GM10266 (cell line): ENCODE data around the gene NXPE4.

Experiments
- DNase-seq: peaks from one replicate; pipeline ENCODE4 v3.0.0; 2012; ENCODE audit errors: extremely low spot score
- TF ChIP-seq, protein P1 (sequence below): IDR thresholded peaks from 2 replicates; pipeline ENCODE4 v1.5.1; 2012; ENCODE audit warnings: mild to moderate bottlenecking, low read depth; ENCODE audit not compliant: control insufficient read depth, insufficient read depth; ENCODE audit errors: missing control alignments

NXPE4 gene

DNA sequence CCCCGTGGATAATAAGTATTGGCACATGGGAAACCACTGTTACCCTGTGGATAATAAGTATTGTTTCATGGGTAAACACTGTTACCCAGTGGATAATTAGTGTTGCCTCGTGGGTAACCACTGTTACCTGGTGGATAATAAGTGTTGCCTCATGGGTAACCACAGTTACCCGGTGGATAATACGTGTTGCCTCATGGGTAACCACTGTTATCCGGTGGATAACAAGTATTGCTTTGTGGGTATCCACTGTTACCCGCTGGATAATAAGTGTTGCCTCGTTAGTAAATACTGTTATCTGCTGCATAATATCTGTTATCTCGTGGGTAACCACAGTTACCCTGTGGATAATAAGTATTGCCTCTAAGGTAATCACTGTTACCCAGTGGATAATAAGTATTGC lies 25.5 kb upstream of the NXPE4 start:
- TF ChIP-seq, protein P1, sequence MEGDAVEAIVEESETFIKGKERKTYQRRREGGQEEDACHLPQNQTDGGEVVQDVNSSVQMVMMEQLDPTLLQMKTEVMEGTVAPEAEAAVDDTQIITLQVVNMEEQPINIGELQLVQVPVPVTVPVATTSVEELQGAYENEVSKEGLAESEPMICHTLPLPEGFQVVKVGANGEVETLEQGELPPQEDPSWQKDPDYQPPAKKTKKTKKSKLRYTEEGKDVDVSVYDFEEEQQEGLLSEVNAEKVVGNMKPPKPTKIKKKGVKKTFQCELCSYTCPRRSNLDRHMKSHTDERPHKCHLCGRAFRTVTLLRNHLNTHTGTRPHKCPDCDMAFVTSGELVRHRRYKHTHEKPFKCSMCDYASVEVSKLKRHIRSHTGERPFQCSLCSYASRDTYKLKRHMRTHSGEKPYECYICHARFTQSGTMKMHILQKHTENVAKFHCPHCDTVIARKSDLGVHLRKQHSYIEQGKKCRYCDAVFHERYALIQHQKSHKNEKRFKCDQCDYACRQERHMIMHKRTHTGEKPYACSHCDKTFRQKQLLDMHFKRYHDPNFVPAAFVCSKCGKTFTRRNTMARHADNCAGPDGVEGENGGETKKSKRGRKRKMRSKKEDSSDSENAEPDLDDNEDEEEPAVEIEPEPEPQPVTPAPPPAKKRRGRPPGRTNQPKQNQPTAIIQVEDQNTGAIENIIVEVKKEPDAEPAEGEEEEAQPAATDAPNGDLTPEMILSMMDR = no peak
- no peak for DNase-seq

- DNase-seq = no peak
- TF ChIP-seq, protein P1 = no peak
Observed at GRCh38 chr11:114619659-114620173, 24.1 kb upstream of the NXPE4 start.

GRCh38 chr11:114618139-114618538 lies 22.6 kb upstream of the NXPE4 start:
- no peak for DNase-seq
- TF ChIP-seq, protein P1 = no peak

- no peak for DNase-seq
- TF ChIP-seq, protein P1 = no peak
Observed at GRCh38 chr11:114617157-114618124, 21.9 kb upstream of the NXPE4 start.

DNA sequence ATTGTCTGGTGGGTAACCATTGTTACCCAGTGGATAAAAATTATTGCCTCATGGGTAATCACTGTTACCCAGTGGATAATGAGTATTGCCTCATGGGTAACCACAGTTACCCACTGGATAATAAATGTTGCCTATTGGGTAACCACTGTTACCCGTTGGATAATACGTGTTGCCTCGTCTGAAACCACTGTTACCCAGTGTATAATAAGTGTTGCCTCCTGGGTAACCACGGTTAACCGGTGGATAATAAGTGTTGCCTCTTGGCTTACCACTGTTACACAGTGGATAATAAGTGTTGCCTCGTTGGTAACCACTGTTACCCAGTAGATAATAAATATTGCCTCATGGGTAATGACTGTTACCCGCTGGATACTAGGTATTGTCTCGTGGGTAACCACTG lies 20.9 kb upstream of the NXPE4 start:
- TF ChIP-seq, protein P1 = no peak
- no peak for DNase-seq

DNA sequence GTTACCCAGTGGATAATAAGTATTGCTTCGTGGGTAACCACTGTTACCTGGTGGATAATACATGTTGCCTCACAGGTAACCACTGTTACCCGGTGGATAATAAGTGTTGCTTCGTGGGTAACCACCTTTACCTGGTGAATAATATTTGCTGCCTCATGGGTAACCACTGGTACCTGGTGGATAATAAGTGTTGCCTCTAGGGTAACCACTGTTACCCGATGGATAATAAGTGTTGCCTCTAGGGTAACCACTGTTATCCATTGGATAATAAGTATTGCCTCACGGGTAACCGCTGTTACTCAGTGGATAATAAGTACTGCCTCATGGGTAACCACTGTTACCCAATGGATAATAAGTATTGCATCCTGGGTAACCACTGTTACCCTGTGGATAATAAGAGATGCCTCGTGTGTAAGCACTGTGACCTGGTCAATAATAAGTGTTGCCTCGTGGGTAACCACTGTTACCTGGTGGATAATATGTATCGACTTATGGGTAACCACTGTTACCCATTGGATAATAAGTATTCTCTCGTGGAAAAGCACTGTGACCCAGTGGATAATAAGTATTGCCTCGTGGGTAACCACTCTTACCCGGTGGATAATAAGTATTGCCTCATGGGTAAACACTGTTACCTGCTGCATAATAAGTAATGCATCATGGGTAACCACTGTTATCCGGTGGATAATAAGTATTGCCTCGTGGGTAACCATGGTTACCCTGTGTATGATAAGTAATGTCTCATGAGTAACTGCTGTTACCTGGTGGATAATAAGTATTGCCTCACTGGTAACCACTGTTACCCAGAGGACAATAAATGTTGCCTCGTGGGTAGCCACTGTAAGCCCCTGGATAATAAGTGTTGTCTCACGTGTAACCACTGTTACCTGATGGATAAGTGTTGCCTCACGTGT lies 20.1 kb upstream of the NXPE4 start:
- TF ChIP-seq, protein P1 = no peak
- DNase-seq = no peak
